AG04449 (cell line): Measurements from ENCODE around the gene CENPX.

Experiments used
- CTCF ChIA-PET: fragments of 350-600 bp; formaldehyde crosslinking; extraction: SDS; loops from one replicate; lab custom pipeline; 2021; ENCODE audit warnings: antibody characterized with exemption; lab: Yijun Ruan, JAX
- POLR2A ChIA-PET: fragments of 400-600, 350-600 bp; formaldehyde crosslinking; extraction: SDS; loops from one replicate; lab custom pipeline; 2020; ENCODE audit warnings: antibody characterized with exemption, inconsistent platforms; lab: Yijun Ruan, JAX
- DNase-seq: peaks from one replicate; pipeline ENCODE4 v3.0.0-alpha.2; 2010; ENCODE audit warnings: low read depth, low spot score
- H3K4me3 ChIP-seq: 2 replicates; pipeline ENCODE4 v1.5.1; 2011; ENCODE audit warnings: low read depth, mild to moderate bottlenecking, control low read depth, low read length
- TF ChIP-seq, protein P1 (sequence below): IDR thresholded peaks from one replicate; pipeline ENCODE4 v1.5.1; 2011; ENCODE audit warnings: mild to moderate bottlenecking, moderate library complexity, low read length, control low read depth, inconsistent platforms; ENCODE audit not compliant: insufficient read depth; ENCODE audit errors: missing control alignments

The CENPX gene

DNA sequence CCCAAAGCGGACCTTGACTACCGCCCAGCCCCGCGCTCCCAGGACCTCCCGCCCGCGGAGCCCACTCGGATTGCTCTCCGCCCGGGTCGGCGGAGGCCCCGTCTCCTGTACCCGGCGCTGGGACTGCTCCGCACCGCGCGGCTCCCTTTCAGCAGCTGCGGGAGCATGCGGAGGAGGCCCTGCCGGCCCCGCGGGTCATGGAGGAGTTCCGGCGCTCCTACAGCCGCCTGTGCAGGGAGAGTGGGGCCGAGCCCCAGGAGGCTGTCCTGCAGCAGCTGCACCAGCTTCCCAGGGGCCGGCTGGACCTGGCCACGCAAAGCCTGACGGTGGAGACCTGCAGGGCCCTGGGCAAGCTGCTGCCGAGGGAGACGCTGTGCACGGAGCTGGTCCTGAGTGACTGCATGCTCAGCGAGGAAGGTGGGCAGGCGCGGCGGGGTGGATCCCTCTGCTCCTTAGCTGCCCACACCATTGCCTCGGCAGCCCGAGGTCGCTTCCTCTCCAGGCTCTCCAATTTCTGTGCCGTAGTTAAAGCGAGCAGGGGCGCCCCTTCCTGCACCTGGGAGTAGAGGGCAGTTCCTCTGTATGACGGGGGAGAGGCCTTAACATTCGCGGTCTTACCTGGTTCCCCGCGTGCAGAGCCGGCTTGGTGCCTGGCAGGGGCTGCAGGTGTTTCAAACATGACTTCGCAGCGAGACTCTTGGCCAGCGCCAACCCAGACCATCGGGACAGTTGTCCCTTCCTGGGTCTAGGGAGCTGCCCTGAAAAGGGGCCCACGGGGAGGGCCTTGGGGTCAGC lies 966 bp upstream of the CENPX start:
- ChIA-PET POLR2A (interaction anchor here (1.0 kb wide), 4 partner anchors 8 to 205 kb away, joined by 3 to 4 read pairs (median 4); partner anchors contain the start of genes DCXR, RAC3 and SLC16A3), CTCF (interaction anchor here (0.6 to 10.7 kb wide), 10 partner anchors 9 to 192 kb away, joined by 3 to 290 read pairs (median 4); partner anchors contain the start of genes DCXR, NOTUM and RAC3)

DNA sequence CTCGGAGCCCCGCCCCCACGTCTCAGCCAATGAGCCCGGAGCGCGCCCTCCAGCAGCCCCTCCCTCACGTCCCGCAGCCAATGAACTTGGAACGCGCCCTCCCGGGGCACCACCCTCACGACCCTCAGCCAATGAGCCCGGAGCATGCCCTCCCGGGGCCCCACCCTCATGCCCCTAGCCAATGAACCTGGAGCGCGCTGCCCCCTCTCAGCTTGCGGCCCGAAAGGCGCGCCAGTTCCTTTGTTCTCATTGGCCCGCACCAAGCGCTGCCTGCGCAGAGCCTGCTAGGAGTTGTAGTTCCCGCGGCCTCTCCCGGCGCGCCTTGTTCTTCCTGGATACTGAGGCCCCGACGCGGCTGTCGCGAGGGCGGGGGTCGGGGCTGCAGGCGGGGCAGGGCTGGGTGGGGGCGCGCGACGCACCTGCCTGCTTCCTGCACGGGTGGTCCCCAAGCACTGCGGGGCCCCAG lies 336 bp upstream of the CENPX start, which contains the start of gene LRRC45:
Gene LRRC45, plus strand, starts transcription at position 325 of the 466 bp plus-strand sequence. CDS start 339 bp downstream, outside the sequence.
- TF ChIP-seq, protein P1, sequence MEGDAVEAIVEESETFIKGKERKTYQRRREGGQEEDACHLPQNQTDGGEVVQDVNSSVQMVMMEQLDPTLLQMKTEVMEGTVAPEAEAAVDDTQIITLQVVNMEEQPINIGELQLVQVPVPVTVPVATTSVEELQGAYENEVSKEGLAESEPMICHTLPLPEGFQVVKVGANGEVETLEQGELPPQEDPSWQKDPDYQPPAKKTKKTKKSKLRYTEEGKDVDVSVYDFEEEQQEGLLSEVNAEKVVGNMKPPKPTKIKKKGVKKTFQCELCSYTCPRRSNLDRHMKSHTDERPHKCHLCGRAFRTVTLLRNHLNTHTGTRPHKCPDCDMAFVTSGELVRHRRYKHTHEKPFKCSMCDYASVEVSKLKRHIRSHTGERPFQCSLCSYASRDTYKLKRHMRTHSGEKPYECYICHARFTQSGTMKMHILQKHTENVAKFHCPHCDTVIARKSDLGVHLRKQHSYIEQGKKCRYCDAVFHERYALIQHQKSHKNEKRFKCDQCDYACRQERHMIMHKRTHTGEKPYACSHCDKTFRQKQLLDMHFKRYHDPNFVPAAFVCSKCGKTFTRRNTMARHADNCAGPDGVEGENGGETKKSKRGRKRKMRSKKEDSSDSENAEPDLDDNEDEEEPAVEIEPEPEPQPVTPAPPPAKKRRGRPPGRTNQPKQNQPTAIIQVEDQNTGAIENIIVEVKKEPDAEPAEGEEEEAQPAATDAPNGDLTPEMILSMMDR: no peak
- peak within 1 kb of the TSS; percentile 81 for H3K4me3 ChIP-seq
- CTCF ChIA-PET: interaction anchor here (0.6 to 10.7 kb wide), 13 partner anchors 9 to 133 kb away, joined by 3 to 290 read pairs (median 7); partner anchors contain the start of genes DCXR, NOTUM and RAC3
- POLR2A ChIA-PET: interaction anchor here (0.7 to 1.0 kb wide), 6 partner anchors 8 to 233 kb away, joined by 3 to 4 read pairs (median 3); partner anchors contain the start of genes DCXR, RAC3 and SLC16A3
- DNase-seq: peak; percentile 94

More for the DNA sequence above, 966 bp upstream of the CENPX start:
- TF ChIP-seq, protein P1: no peak
- H3K4me3 ChIP-seq: peak overlapping the region; percentile 68
- no peak for DNase-seq

DNA sequence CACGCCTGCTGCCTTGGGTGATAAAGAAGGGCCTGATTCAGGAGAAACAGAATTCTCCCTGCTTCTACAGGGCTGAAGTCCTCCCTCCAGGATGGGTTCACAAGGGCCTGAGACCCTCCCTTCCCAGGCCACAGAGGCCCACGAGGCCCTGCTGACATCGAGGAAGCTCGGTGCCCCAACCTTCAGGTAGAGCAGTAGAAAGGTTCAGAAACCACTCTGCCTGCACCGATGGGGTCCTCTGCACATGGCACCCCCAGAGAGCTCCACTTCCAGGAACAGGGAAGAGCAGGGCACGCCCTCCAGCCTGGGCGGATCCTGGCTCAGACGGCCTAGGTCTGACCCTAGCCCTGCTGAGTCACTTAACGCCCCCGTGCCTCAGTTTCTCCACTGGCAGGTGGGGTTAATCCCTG lies 773 bp downstream of the CENPX start:
- ChIA-PET POLR2A (interaction anchor here (1.0 to 1.2 kb wide), 2 partner anchors 13 to 291 kb away, joined by 3 to 4 read pairs; no protein-coding TSS in a partner anchor), CTCF (interaction anchor here (1.0 to 10.7 kb wide), 18 partner anchors 7 to 297 kb away, joined by 3 to 290 read pairs (median 6); partner anchors contain the start of genes DCXR, NOTUM and PYCR1)
- no peak for DNase-seq
- H3K4me3 ChIP-seq: peak overlapping the region; percentile 81
- TF ChIP-seq, protein P1: no peak

DNA sequence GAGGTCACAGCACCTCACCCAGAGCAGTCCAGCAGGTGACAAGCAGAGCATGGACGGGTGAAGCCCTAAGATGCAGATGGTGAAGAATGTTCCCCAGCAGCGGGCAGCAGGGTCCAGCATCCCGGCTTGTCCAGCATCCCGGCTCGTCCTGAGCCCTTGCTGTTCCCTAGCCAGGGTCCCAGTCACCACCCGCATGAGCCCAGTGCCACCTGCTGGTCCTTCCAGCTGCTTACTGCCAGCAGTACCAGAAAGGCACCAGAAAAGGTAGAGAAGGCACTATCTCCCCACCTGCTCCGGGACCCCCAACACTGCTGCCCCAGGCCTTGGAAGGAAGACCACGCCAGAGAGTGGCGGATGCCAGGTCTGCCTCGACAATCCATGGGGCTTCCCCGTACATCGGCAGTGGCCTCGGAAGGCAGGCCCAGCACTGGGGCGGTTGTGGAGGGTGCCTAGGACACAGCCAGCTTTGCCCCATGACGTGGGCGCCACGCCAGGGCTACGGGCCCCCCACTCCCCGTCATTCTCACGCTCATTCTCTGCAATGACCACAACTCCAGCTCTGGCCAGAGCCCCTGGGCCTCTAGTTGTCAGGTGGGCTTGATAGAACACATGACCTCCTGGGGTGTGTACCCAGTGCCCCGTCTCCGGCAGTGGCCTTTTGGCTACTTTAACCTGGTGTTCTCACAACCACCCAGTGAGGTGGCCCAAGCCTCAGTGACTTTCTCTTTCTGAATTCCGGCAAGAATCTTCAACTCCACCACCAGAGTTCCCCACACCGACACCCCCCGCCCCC lies 1.4 kb downstream of the CENPX start:
- DNase-seq: no peak

DNA sequence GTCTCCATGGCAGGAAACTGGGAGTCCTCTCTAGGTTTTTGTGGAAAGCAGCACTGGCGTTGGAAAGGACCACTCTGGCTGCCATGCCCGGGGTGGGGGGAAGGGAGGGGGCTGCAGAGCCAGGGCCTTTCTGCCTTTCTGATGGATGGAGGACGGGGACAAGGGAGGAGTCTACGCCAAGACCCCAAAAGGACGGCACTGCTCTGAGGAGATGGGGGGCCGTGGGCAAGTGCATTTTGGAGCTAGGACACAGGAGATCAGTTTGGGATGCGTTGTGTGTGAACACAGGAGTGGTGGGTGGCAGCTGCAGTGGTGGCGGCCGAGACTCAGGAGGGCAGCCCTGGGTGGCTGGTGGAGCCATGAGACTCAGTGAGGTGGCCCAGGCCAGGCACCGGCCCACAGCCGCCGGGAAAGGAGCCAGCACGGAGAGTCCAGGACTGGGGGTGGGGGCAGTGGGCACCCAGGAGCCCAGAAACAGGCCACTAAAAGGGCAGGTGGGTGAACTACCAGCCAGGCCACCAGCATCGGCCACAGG lies 2.0 kb downstream of the CENPX start:
- H3K4me3 ChIP-seq: no peak overlapping the region
- POLR2A ChIA-PET: interaction anchor here (0.9 to 1.0 kb wide), 2 partner anchors 61 to 148 kb away, joined by 3 to 10 read pairs; no protein-coding TSS in a partner anchor
- CTCF ChIA-PET: interaction anchor here (0.7 to 10.7 kb wide), 28 partner anchors 9 to 289 kb away, joined by 3 to 290 read pairs (median 4); partner anchors contain the start of genes ARHGDIA, DCXR and NOTUM
- TF ChIP-seq, protein P1: no peak
- DNase-seq: no peak

More for the DNA sequence above, 1.4 kb downstream of the CENPX start:
- TF ChIP-seq, protein P1: peak; percentile 76
- POLR2A ChIA-PET: interaction anchor here (0.9 to 1.2 kb wide), 4 partner anchors 12 to 290 kb away, joined by 3 to 10 read pairs (median 4); no protein-coding TSS in a partner anchor
- peak overlapping the region; percentile 81 for H3K4me3 ChIP-seq
- CTCF ChIA-PET: interaction anchor here (0.9 to 10.7 kb wide), 24 partner anchors 8 to 297 kb away, joined by 3 to 290 read pairs (median 4); partner anchors contain the start of genes DCXR, NOTUM and PYCR1
